ENCODE data around the gene SCAMP2. TPM values are rescaled to one million over a fixed set of nuclear protein-coding genes. Genes with fewer than 3 reads are reported as not detected.
A peak's percentile ranks its signal among the peaks of the same experiment; 100 is the strongest.

The SCAMP2 gene
- total RNA-seq, 2 donors from 2014 or later, result 33.5 to 36.9 TPM

DNA sequence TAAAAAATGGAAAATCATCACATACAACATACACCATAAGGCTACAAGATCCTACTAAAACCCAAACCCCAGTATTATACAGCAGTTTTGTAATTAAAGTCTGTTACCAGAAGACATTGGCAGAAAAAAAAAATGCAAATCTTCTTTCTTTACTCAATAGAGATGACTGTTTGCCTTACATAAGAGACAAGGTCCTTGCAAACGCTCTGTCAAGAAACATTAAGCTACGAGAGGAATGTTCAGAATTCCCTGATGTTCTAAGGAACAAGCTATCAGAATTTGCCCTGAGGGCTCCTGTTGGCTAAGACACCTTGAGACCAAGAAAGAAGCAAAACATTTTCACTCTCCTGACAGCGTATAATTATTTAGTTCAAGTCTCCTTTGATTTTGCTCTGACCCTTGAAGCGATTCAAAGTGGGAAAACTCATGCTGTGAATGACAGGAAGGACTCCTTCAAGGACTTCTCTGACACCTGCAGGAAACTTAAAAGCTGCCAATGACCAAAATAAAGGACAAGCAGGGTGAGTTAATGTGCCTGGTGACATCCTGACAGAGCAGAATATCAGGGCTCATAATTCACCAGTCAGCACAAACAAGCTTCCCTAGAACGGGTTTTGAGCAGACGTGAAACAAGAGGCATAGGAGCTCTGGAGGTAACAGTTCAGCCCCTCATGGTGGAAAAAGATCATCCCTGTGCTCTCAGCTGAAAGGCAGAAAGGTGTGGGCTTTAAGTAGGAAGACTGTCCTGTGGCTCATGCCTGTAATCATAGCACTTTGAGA, 2.5 kb downstream of the SCAMP2 start:
- WGBS, 2 donors, result 19 to 30% methylated on average over 6 of the region's 6 CpGs
- intact Hi-C loops (cut with DNase I), result no loop called here
- H3K9me3 ChIP-seq, result no peaks in the 10 kb centered on the region
- DNase-seq, result no peak
- H3K27me3 ChIP-seq, result no peaks in the 10 kb centered on the region
- H3K36me3 ChIP-seq (replicated peaks in 1 of 2; ENCODE audit: insufficient read depth in 1 of 2, low read depth in 2 of 2), result no peaks in the 10 kb centered on the region
- H3K4me3 ChIP-seq, result no peak overlapping the region
- H3K27ac ChIP-seq, result peak overlapping the region in 2 of 4 donors; percentile 26 to 68
- peaks cover 64% of the 10 kb centered on the region for H3K4me1 ChIP-seq
- no peak for TF ChIP-seq POLR2A (IDR thresholded peaks at IDR 0.05)
- TF ChIP-seq, protein P1, sequence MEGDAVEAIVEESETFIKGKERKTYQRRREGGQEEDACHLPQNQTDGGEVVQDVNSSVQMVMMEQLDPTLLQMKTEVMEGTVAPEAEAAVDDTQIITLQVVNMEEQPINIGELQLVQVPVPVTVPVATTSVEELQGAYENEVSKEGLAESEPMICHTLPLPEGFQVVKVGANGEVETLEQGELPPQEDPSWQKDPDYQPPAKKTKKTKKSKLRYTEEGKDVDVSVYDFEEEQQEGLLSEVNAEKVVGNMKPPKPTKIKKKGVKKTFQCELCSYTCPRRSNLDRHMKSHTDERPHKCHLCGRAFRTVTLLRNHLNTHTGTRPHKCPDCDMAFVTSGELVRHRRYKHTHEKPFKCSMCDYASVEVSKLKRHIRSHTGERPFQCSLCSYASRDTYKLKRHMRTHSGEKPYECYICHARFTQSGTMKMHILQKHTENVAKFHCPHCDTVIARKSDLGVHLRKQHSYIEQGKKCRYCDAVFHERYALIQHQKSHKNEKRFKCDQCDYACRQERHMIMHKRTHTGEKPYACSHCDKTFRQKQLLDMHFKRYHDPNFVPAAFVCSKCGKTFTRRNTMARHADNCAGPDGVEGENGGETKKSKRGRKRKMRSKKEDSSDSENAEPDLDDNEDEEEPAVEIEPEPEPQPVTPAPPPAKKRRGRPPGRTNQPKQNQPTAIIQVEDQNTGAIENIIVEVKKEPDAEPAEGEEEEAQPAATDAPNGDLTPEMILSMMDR (IDR thresholded peaks at IDR 0.05), result no peak
- no peak for ATAC-seq

DNA sequence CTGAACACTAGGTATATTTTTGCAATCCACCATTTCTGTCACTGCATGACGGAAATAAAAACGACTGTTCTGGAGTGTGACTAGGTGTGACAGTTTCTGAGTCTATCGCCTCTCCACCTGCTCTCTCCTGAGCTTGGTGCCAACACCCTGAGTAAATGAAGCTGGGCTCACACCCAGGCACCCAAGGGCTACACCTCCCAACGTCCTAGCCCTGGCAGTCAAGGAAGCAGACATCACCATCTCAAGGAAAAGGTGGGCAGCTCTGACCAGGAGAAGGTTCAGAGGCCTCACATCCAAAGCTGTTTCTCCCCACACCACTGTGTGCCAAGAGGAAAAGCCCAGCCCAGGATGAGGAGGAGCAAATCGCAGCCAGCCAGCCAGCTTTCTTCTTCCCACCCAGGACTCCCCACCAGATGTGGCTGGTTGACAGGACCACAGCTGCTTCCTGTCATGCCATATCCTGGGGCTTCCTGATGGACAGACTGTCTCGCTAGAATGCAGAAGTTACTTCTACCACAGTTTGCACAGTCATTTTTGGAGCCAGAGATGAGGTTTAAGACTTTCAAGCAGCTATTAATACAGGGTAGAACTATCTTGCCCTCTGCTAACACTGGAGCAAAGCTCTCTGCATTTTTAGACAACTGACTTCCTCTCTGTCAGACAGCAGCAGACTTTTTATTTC, 3.3 kb downstream of the SCAMP2 start:
- ATAC-seq (no peak), DNase-seq (peak in 3 of 4 donors; percentile 33 to 77 (median 39))
- WGBS, 2 donors, result 23 to 41% methylated on average over 5 to 6 of the region's 6 CpGs
- Histone ChIP-seq H3K27ac (peak overlapping the region in 2 of 4 donors; percentile 26 to 68), H3K9me3 (no peaks in the 10 kb centered on the region), H3K4me1 (peaks cover 67% of the 10 kb centered on the region), H3K27me3 (no peaks in the 10 kb centered on the region), H3K4me3 (no peak overlapping the region), H3K36me3 (replicated peaks in 1 of 2; ENCODE audit: insufficient read depth in 1 of 2, low read depth in 2 of 2) (no peaks in the 10 kb centered on the region)
- TF ChIP-seq, protein P1 (IDR thresholded peaks at IDR 0.05), result no peak
- peak in 1 of 3 donors; percentile 45 for TF ChIP-seq POLR2A (IDR thresholded peaks at IDR 0.05)
- intact Hi-C loops (cut with DNase I), result no loop called here

DNA sequence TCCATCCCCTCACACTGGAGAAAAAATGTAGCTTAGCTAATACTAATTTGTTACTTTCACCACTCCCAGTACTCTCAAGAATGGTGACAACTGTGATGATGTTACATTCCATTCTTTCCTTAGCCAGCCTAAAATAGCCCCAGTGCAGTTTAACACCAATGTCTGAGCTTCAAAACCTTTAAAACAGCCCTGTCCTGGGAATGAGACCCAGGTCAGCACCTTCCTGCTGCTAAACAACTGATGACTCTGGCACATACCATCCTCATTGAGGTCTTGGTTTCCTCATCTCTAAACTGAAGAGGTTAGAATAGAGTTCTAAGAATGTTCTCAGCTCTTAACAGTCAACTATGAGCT, 3.8 kb downstream of the SCAMP2 start:
- intact Hi-C loops (cut with DNase I), result no loop called here
- H3K4me1 ChIP-seq, result peaks cover 67% of the 10 kb centered on the region
- no peak for ATAC-seq

DNA sequence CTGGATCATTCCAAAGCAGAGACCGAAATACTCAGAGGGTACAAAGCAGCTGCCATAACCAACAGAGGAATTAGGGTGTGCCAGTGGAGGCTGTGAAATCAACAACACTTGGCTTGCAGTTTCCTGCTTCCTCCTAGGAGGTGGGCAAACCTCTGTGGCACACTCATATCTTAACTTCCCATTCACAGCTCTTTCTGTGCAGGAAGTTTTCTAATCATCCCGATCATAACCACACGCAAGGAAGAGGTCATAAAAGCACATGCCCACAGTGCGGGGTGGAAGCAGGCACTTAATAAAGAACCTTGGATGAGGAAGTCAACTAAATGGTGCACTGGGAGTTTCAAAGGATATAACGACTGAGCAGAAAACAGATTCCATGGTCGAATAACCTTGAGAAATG, 5.1 kb downstream of the SCAMP2 start:
- DNase-seq, result peak in 1 of 4 donors; percentile 59
- no peak for ATAC-seq
- no peaks in the 10 kb centered on the region for H3K27me3 ChIP-seq
- H3K27ac ChIP-seq, result peak overlapping the region in 2 of 4 donors; percentile 42 to 68
- H3K36me3 ChIP-seq (replicated peaks in 1 of 2; ENCODE audit: insufficient read depth in 1 of 2, low read depth in 2 of 2), result no peaks in the 10 kb centered on the region
- peaks cover 74% of the 10 kb centered on the region for H3K4me1 ChIP-seq
- no peak overlapping the region for H3K4me3 ChIP-seq
- intact Hi-C loops (cut with DNase I), result no loop called here
- TF ChIP-seq, protein P1 (IDR thresholded peaks at IDR 0.05), result no peak
- TF ChIP-seq POLR2A (IDR thresholded peaks at IDR 0.05), result peak in 1 of 3 donors; percentile 23
- H3K9me3 ChIP-seq, result no peaks in the 10 kb centered on the region
- 49 to 74% methylated on average over 6 of the region's 6 CpGs for WGBS, 2 donors

More for the DNA sequence above, 3.8 kb downstream of the SCAMP2 start:
- Histone ChIP-seq H3K27me3 (no peaks in the 10 kb centered on the region), H3K4me3 (no peak overlapping the region), H3K36me3 (replicated peaks in 1 of 2; ENCODE audit: insufficient read depth in 1 of 2, low read depth in 2 of 2) (no peaks in the 10 kb centered on the region), H3K9me3 (no peaks in the 10 kb centered on the region), H3K27ac (peak overlapping the region in 2 of 4 donors; percentile 26 to 68)
- DNase-seq, result no peak
- TF ChIP-seq POLR2A (IDR thresholded peaks at IDR 0.05), result no peak
- TF ChIP-seq, protein P1 (IDR thresholded peaks at IDR 0.05), result no peak
